OCI-LY7 (cell line): ENCODE results near the gene DOCK1.

ENCODE experiments used
- EZH2phosphoT487 ChIP-seq: fragments of 200-600 bp; sonication (generic); IDR thresholded peaks from 2 replicates; pipeline ENCODE4 v1.6.1; 2018; ENCODE audit warnings: low read depth, borderline replicate concordance, mild to moderate bottlenecking, mixed run types, antibody characterized with exemption, low read length, moderate library complexity, mixed read lengths
- TF ChIP-seq, protein P1 (sequence below): fragments of 200-600 bp; sonication (generic); conservative IDR thresholded peaks from 2 replicates; pipeline ENCODE4 v1.5.1; 2014; ENCODE audit warnings: mild to moderate bottlenecking, antibody characterized with exemption, low read length, moderate library complexity, mixed read lengths

DNA sequence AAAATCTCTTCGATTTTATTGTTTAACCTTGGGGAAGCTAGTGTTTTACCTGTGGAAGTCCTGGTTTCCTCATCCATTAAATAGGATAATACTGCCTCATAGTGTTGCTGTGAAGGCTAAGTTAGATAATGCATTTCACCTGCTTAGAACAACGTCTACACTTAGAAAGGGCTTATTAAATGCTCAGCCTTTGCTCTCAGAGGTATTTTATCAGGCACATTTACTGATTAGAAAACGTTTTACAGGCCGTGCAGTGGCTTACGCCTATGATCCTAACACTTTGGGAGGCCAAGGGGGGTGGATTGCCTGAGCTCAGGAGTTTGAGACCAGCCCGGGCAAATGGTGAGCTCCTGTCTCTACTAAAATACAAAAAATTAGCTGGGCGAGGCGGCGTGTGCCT lies 146.8 kb downstream of the DOCK1 start:
- TF ChIP-seq, protein P1, sequence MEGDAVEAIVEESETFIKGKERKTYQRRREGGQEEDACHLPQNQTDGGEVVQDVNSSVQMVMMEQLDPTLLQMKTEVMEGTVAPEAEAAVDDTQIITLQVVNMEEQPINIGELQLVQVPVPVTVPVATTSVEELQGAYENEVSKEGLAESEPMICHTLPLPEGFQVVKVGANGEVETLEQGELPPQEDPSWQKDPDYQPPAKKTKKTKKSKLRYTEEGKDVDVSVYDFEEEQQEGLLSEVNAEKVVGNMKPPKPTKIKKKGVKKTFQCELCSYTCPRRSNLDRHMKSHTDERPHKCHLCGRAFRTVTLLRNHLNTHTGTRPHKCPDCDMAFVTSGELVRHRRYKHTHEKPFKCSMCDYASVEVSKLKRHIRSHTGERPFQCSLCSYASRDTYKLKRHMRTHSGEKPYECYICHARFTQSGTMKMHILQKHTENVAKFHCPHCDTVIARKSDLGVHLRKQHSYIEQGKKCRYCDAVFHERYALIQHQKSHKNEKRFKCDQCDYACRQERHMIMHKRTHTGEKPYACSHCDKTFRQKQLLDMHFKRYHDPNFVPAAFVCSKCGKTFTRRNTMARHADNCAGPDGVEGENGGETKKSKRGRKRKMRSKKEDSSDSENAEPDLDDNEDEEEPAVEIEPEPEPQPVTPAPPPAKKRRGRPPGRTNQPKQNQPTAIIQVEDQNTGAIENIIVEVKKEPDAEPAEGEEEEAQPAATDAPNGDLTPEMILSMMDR = no peak
- TF ChIP-seq EZH2phosphoT487 = no peak
